Caco-2 (cell line): ENCODE data around the gene PVR. TPM values are rescaled to one million over a fixed set of nuclear protein-coding genes. Genes with fewer than 3 reads are reported as not detected.

ENCODE experiments used
- BruUV-seq: library from RNA; stranded (reverse); fragments of 400-500 nt; replicated peaks from 2 replicates; lab custom pipeline; 2021; lab: Mats Ljungman, UMichigan
- CTCF ChIA-PET: fragments of 300-600 bp; sonication (Branson Sonifier 250); formaldehyde crosslinking; loops from one replicate; lab custom pipeline; 2022; ENCODE audit warnings: antibody characterized with exemption; lab: Charles Lee
- POLR2A ChIA-PET: fragments of 300-600 bp; sonication (Branson Sonifier 250); formaldehyde crosslinking; loops from one replicate; lab custom pipeline; 2022; ENCODE audit warnings: antibody characterized with exemption; lab: Charles Lee
- DNase-seq, 2 experiments: peaks; one replicate each; pipeline versions ENCODE4 v3.0.0 to v3.0.0-alpha.2; 2020 to 2022
- H3K27me3 ChIP-seq: replicated peaks from 2 replicates; pipeline ENCODE4 v1.6.0; 2011; ENCODE audit warnings: low read length; ENCODE audit not compliant: control insufficient read depth, insufficient read depth
- H3K36me3 ChIP-seq: 2 replicates; pipeline ENCODE4 v1.5.1; 2011; ENCODE audit warnings: low read length; ENCODE audit not compliant: control insufficient read depth, insufficient read depth
- H3K4me1 ChIP-seq: fragments of 250-450 bp; sonication (Bioruptor Pico); 2 replicates; pipeline ENCODE4 v1.5.1; 2020; ENCODE audit warnings: mild to moderate bottlenecking
- H3K4me3 ChIP-seq: 2 replicates; pipeline ENCODE4 v1.5.1; 2011; ENCODE audit warnings: low read depth, mild to moderate bottlenecking, control low read depth, low read length
- H3K9me3 ChIP-seq: fragments of 250-450 bp; sonication (Bioruptor Pico); 2 replicates; pipeline ENCODE4 v1.5.1; 2020; ENCODE audit warnings: mild to moderate bottlenecking, moderate library complexity
- H3K27ac Mint-ChIP-seq: one replicate; pipeline ENCODE4 v1.8.0; 2022; ENCODE audit warnings: mixed read lengths; ENCODE audit not compliant: unreplicated experiment
- H3K27me3 Mint-ChIP-seq: one replicate; pipeline ENCODE4 v1.8.0; 2022; ENCODE audit warnings: mixed read lengths; ENCODE audit not compliant: insufficient read depth, unreplicated experiment
- H3K36me3 Mint-ChIP-seq: one replicate; pipeline ENCODE4 v1.8.0; 2022; ENCODE audit warnings: mild to moderate bottlenecking, mixed read lengths; ENCODE audit not compliant: insufficient read depth, unreplicated experiment
- H3K4me1 Mint-ChIP-seq: one replicate; pipeline ENCODE4 v1.8.0; 2022; ENCODE audit warnings: low read depth, mixed read lengths; ENCODE audit not compliant: unreplicated experiment
- H3K4me3 Mint-ChIP-seq: one replicate; pipeline ENCODE4 v1.8.0; 2022; ENCODE audit warnings: mild to moderate bottlenecking, moderate library complexity, mixed read lengths; ENCODE audit not compliant: unreplicated experiment
- H3K9me3 Mint-ChIP-seq: one replicate; pipeline ENCODE4 v1.8.0; 2022; ENCODE audit warnings: mixed read lengths; ENCODE audit not compliant: unreplicated experiment
- CTCF ChIP-seq, 2 experiments: fragments of 200-600 bp in 1 of 2; IDR thresholded peaks; 1 replicate in 1 of 2; 2 replicates in 1 of 2; pipeline versions ENCODE4 v1.5.1 to v1.8.0; 2011 to 2022; ENCODE audit warnings: antibody characterized with exemption in 1 of 2, control low read depth in 1 of 2, inconsistent platforms in 1 of 2, low read depth in 1 of 2, low read length in 1 of 2, mild to moderate bottlenecking in 1 of 2, moderate library complexity in 1 of 2; ENCODE audit not compliant: insufficient read depth in 1 of 2, severe bottlenecking in 1 of 2, unreplicated experiment in 1 of 2
- intact Hi-C: fragments of 100-400 bp; cut with micrococcal nuclease; formaldehyde crosslinking; loops from one replicate; pipeline ENCODE4 v1.10.0; 2022; ENCODE audit not compliant: unreplicated experiment
- total RNA-seq: library from RNA; stranded (reverse); gene quantifications from 2 replicates; pipeline ENCODE4 v1.2.3, GENCODE V29; 2022

PVR gene
- total RNA-seq, 1 experiment from 2014 or later, result 86.5 TPM

DNA sequence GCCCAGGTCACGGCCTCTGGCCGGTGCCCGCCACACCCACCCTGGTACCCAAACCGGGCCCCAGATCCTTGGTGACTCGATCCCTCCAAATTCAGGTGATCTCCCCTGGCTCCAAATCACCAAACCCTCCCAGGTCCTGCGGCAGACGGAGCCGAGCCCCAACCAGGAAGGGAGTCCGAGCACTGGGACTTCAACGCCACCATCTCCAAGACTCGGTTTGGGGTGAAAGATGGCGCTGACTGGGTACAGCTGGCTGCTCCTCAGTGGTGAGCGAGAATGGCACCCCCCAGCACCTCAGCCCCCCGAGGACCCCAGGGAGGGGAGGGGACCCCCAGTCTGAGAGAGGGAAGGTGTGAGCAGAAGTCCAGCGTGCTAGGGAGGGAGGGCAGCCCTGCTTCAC lies 57.5 kb downstream of the PVR start:
- Histone ChIP-seq H3K4me1 (peaks cover 11% of the 10 kb centered on the region), H3K36me3 (no peaks in the 10 kb centered on the region), H3K27me3 (no peaks in the 10 kb centered on the region), H3K4me3 (no peak overlapping the region), H3K9me3 (no peaks in the 10 kb centered on the region)
- intact Hi-C loops, result no loop called here
- Mint-ChIP-seq H3K27me3 (no peaks in the 10 kb centered on the region), H3K36me3 (peaks cover under 1% of the 10 kb centered on the region), H3K4me3 (no peak overlapping the region), H3K27ac (no peak overlapping the region), H3K4me1 (peaks cover 25% of the 10 kb centered on the region), H3K9me3 (no peaks in the 10 kb centered on the region)
- no peak for DNase-seq
- ChIA-PET CTCF (interaction anchor here (0.8 to 1.2 kb wide), 2 partner anchors 14 to 22 kb away, joined by 3 to 4 read pairs; no protein-coding TSS in a partner anchor), POLR2A (no interaction called here)
- TF ChIP-seq CTCF (IDR thresholded peaks at IDR 0.05; ENCODE audit: insufficient read depth in 1 of 2, low read depth in 1 of 2, low read length in 1 of 2, severe bottlenecking in 1 of 2, unreplicated experiment in 1 of 2), result no peak
- no TSS peak for BruUV-seq

- CTCF ChIA-PET, result no interaction called here
- TF ChIP-seq CTCF (IDR thresholded peaks at IDR 0.05; ENCODE audit: insufficient read depth in 1 of 2, low read depth in 1 of 2, low read length in 1 of 2, severe bottlenecking in 1 of 2, unreplicated experiment in 1 of 2), result no peak
- Histone ChIP-seq H3K4me1 (0 out of 2 replicates have a peak, but pooled peaks cover 2% of the 10 kb centered on the region), H3K9me3 (no peaks in the 10 kb centered on the region), H3K27me3 (no peaks in the 10 kb centered on the region), H3K36me3 (no peaks in the 10 kb centered on the region), H3K4me3 (no peak overlapping the region)
- POLR2A ChIA-PET, result no interaction called here
- no peak for DNase-seq
- H3K9me3 Mint-ChIP-seq, result no peaks in the 10 kb centered on the region
- intact Hi-C loops, result no loop called here
- H3K27ac Mint-ChIP-seq, result peak overlapping the region; percentile 44
- BruUV-seq, result no TSS peak
- peaks cover 14% of the 10 kb centered on the region for H3K4me1 Mint-ChIP-seq
- H3K36me3 Mint-ChIP-seq, result no peaks in the 10 kb centered on the region
- no peaks in the 10 kb centered on the region for H3K27me3 Mint-ChIP-seq
- no peak overlapping the region for H3K4me3 Mint-ChIP-seq
These were observed 59.0 kb downstream of the PVR start for GRCh38 chr19:44702551-44703176.

- Histone ChIP-seq H3K27me3 (no peaks in the 10 kb centered on the region), H3K4me3 (no peak overlapping the region), H3K4me1 (no peaks in the 10 kb centered on the region), H3K36me3 (no peaks in the 10 kb centered on the region), H3K9me3 (no peaks in the 10 kb centered on the region)
- ChIA-PET POLR2A (no interaction called here), CTCF (no interaction called here)
- BruUV-seq, result no TSS peak
- no peaks in the 10 kb centered on the region for H3K9me3 Mint-ChIP-seq
- no peaks in the 10 kb centered on the region for H3K36me3 Mint-ChIP-seq
- no peak overlapping the region for H3K4me3 Mint-ChIP-seq
- H3K4me1 Mint-ChIP-seq, result peaks cover 5% of the 10 kb centered on the region
- intact Hi-C loops, result no loop called here
- no peak for DNase-seq
- TF ChIP-seq CTCF (IDR thresholded peaks at IDR 0.05; ENCODE audit: insufficient read depth in 1 of 2, low read depth in 1 of 2, low read length in 1 of 2, severe bottlenecking in 1 of 2, unreplicated experiment in 1 of 2), result no peak
- H3K27ac Mint-ChIP-seq, result no peak overlapping the region
- H3K27me3 Mint-ChIP-seq, result no peaks in the 10 kb centered on the region
These were observed 59.8 kb downstream of the PVR start for GRCh38 chr19:44703336-44704078.
